ENCODE data around the gene CES5A.

The CES5A gene

DNA sequence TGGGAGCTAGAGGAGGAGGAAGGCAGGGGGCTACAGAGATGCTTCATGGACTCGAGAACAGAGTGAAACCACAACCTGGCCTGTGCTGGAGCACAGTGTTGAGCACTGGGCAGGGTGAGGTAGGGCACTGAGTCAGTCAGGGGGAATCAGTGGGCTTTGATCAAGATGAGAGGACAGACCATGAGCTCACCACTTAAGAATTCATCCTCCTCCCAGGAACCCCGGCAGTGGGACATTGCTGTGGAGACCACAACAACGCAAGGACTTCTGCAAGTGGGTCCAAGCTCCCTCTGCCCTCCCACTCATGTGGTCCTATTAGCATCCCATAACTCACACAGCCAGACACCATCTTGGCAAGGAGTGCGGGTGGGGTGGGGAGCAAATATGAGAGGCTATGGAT, 1.7 kb upstream of the CES5A start:
- 67% methylated on average over 1 of the region's 4 CpGs for WGBS (ENCODE audit: insufficient coverage)
- Histone ChIP-seq H3K9me3 (ENCODE audit: control extremely low read depth in 1 of 5, control insufficient read depth in 4 of 5, insufficient read depth in 2 of 5, low read depth in 1 of 5, low read length in 4 of 5) (no peaks in the 10 kb centered on the region), H3K4me1 (ENCODE audit: control extremely low read depth in 1 of 4, control insufficient read depth in 4 of 4, insufficient read depth in 4 of 4, low read length in 3 of 4) (no peaks in the 10 kb centered on the region), H3K36me3 (ENCODE audit: control insufficient read depth in 4 of 4, insufficient read depth in 4 of 4, low read length in 3 of 4) (no peaks in the 10 kb centered on the region), H3K27me3 (replicated peaks in 2 of 5; ENCODE audit: control insufficient read depth in 4 of 5, insufficient read depth in 5 of 5, low read length in 4 of 5) (peaks cover 0 to 14% (median 0%) of the 10 kb centered on the region in 5 experiments), H3K4me3 (ENCODE audit: control insufficient read depth in 1 of 7, extremely low read depth in 1 of 7, insufficient read depth in 4 of 7, low read depth in 2 of 7, low read length in 6 of 7) (no peak overlapping the region), H3K27ac (ENCODE audit: insufficient read depth in 1 of 2, low read depth in 1 of 2, low read length in 2 of 2, poor library complexity in 1 of 2, severe bottlenecking in 2 of 2) (no peak overlapping the region)
- CTCF ChIA-PET = no interaction called here
- no peak for DNase-seq
- POLR2A ChIA-PET = no interaction called here

DNA sequence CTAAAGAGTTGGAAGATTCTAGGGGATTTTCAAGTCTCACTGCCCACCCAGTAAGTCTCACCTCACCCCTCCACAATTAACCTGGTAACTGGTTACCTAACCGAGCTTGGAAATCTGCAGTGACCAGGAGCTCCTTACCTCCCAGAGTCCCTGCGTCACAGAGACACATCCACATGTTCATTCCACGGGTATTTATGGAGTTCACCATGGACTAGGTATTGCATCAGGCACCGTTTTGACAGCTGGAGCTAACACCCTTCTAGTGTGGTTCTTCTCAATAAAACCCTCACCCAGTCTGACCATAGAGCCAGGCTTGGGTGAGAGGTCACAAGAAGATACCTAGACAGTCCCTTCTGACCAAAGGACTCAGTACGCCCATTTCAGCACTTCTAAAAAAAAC, 2.1 kb downstream of the CES5A start:
- Histone ChIP-seq H3K4me3 (ENCODE audit: control insufficient read depth in 1 of 7, extremely low read depth in 1 of 7, insufficient read depth in 4 of 7, low read depth in 2 of 7, low read length in 6 of 7) (no peak overlapping the region), H3K9me3 (ENCODE audit: control extremely low read depth in 1 of 5, control insufficient read depth in 4 of 5, insufficient read depth in 2 of 5, low read depth in 1 of 5, low read length in 4 of 5) (no peaks in the 10 kb centered on the region), H3K27ac (ENCODE audit: insufficient read depth in 1 of 2, low read depth in 1 of 2, low read length in 2 of 2, poor library complexity in 1 of 2, severe bottlenecking in 2 of 2) (no peak overlapping the region), H3K36me3 (ENCODE audit: control insufficient read depth in 4 of 4, insufficient read depth in 4 of 4, low read length in 3 of 4) (no peaks in the 10 kb centered on the region), H3K27me3 (replicated peaks in 2 of 5; ENCODE audit: control insufficient read depth in 4 of 5, insufficient read depth in 5 of 5, low read length in 4 of 5) (peaks cover 0 to 14% (median 3%) of the 10 kb centered on the region in 5 experiments), H3K4me1 (ENCODE audit: control extremely low read depth in 1 of 4, control insufficient read depth in 4 of 4, insufficient read depth in 4 of 4, low read length in 3 of 4) (no peaks in the 10 kb centered on the region)
- WGBS (ENCODE audit: insufficient coverage) = 98% methylated on average over 5 of the region's 5 CpGs
- POLR2A ChIA-PET = no interaction called here
- DNase-seq = no peak
- CTCF ChIA-PET = no interaction called here

DNA sequence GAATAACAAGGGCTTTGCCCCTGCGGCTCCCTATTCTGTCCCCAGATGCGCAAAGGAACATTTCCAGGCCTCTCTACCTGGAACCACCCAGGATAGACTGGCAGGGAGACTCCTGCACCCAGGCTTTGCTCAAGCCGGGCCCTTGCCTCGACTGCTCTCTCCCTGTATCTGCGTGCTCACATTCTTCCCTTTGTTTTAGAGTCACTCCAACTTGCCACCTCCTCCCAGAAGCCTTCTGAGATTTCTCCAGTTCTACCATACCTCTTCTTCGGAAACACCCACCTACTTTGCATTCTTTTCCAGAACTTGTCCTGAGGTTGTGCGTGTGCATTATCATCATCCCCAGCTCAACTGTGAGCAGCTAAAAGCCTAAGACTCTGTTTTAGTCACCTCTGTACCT, 3.0 kb downstream of the CES5A start:
- H3K27ac ChIP-seq (ENCODE audit: insufficient read depth in 1 of 2, low read depth in 1 of 2, low read length in 2 of 2, poor library complexity in 1 of 2, severe bottlenecking in 2 of 2) = no peak overlapping the region
- 88% methylated on average over 7 of the region's 7 CpGs for WGBS (ENCODE audit: insufficient coverage)
- no peaks in the 10 kb centered on the region for H3K4me1 ChIP-seq (ENCODE audit: control extremely low read depth in 1 of 4, control insufficient read depth in 4 of 4, insufficient read depth in 4 of 4, low read length in 3 of 4)
- no peak for DNase-seq
- CTCF ChIA-PET = interaction anchor here (0.8 kb wide), 1 partner anchor 10 kb away, joined by 3 read pairs; no protein-coding TSS in a partner anchor
- H3K27me3 ChIP-seq (replicated peaks in 2 of 5; ENCODE audit: control insufficient read depth in 4 of 5, insufficient read depth in 5 of 5, low read length in 4 of 5) = peaks cover 0 to 14% (median 3%) of the 10 kb centered on the region in 5 experiments
- H3K4me3 ChIP-seq (ENCODE audit: control insufficient read depth in 1 of 7, extremely low read depth in 1 of 7, insufficient read depth in 4 of 7, low read depth in 2 of 7, low read length in 6 of 7) = no peak overlapping the region
- POLR2A ChIA-PET = no interaction called here
- no peaks in the 10 kb centered on the region for H3K9me3 ChIP-seq (ENCODE audit: control extremely low read depth in 1 of 5, control insufficient read depth in 4 of 5, insufficient read depth in 2 of 5, low read depth in 1 of 5, low read length in 4 of 5)
- no peaks in the 10 kb centered on the region for H3K36me3 ChIP-seq (ENCODE audit: control insufficient read depth in 4 of 4, insufficient read depth in 4 of 4, low read length in 3 of 4)

DNA sequence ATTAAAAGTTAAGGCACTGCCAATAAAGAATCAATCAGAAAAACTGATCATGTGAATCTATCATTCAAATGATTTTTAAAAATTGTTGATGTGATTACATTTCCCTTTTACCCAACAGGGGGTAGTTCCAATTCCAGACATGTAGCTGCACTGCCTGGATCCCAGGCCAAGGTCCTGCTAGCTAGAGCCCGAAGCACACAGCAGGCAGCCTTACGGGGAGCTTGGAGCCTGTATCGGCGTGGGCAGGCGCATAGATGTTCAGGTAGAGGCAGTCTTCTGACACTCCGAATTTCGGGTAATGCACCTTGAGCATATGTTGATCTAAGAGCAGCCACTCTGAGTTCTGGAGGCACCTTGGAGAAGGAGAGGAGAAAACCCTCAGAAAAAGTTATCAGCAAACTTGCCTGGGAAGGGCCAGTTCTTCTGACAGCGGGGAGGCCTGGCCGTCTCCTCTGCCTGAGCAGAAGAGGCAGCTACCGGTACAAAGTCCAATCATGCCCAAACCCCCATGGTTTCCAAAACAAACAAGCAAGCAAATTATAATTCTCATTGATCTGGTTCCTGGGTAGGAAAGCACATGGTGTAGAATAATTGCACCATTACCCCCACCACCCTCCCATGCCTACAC, 3.6 kb downstream of the CES5A start:
- Histone ChIP-seq H3K4me3 (ENCODE audit: control insufficient read depth in 1 of 7, extremely low read depth in 1 of 7, insufficient read depth in 4 of 7, low read depth in 2 of 7, low read length in 6 of 7) (no peak overlapping the region), H3K27ac (ENCODE audit: insufficient read depth in 1 of 2, low read depth in 1 of 2, low read length in 2 of 2, poor library complexity in 1 of 2, severe bottlenecking in 2 of 2) (no peak overlapping the region), H3K4me1 (ENCODE audit: control extremely low read depth in 1 of 4, control insufficient read depth in 4 of 4, insufficient read depth in 4 of 4, low read length in 3 of 4) (no peaks in the 10 kb centered on the region), H3K27me3 (replicated peaks in 2 of 5; ENCODE audit: control insufficient read depth in 4 of 5, insufficient read depth in 5 of 5, low read length in 4 of 5) (peaks cover 0 to 10% (median 3%) of the 10 kb centered on the region in 5 experiments), H3K36me3 (ENCODE audit: control insufficient read depth in 4 of 4, insufficient read depth in 4 of 4, low read length in 3 of 4) (no peaks in the 10 kb centered on the region), H3K9me3 (ENCODE audit: control extremely low read depth in 1 of 5, control insufficient read depth in 4 of 5, insufficient read depth in 2 of 5, low read depth in 1 of 5, low read length in 4 of 5) (no peaks in the 10 kb centered on the region)
- ChIA-PET POLR2A (no interaction called here), CTCF (no interaction called here)
- no peak for DNase-seq
- WGBS (ENCODE audit: insufficient coverage) = 97% methylated on average over 8 of the region's 10 CpGs

DNA sequence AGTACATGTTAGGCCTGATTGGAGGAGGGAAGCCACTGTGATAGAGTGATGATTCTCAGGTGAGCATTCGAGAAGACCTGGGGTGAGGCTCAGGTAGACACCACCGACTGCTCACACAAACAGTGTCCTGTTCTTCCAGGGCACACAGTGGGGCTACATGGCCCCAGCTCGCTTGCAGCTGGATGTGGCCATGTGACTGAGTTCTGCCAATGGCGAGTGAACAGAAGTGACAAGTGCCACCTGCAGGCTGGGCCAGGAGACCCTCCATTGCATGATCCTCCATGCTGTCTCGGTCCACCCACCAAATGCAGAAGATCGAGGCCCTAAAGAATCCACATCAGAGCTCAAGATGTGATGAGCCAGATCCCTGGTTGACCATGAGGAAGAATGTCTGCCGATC, 6.2 kb downstream of the CES5A start:
- Histone ChIP-seq H3K4me3 (ENCODE audit: control insufficient read depth in 1 of 7, extremely low read depth in 1 of 7, insufficient read depth in 4 of 7, low read depth in 2 of 7, low read length in 6 of 7) (no peak overlapping the region), H3K36me3 (ENCODE audit: control insufficient read depth in 4 of 4, insufficient read depth in 4 of 4, low read length in 3 of 4) (no peaks in the 10 kb centered on the region), H3K9me3 (ENCODE audit: control extremely low read depth in 1 of 5, control insufficient read depth in 4 of 5, insufficient read depth in 2 of 5, low read depth in 1 of 5, low read length in 4 of 5) (no peaks in the 10 kb centered on the region), H3K27ac (ENCODE audit: insufficient read depth in 1 of 2, low read depth in 1 of 2, low read length in 2 of 2, poor library complexity in 1 of 2, severe bottlenecking in 2 of 2) (no peak overlapping the region), H3K27me3 (replicated peaks in 2 of 5; ENCODE audit: control insufficient read depth in 4 of 5, insufficient read depth in 5 of 5, low read length in 4 of 5) (peaks cover 0 to 5% (median 2%) of the 10 kb centered on the region in 5 experiments), H3K4me1 (ENCODE audit: control extremely low read depth in 1 of 4, control insufficient read depth in 4 of 4, insufficient read depth in 4 of 4, low read length in 3 of 4) (no peaks in the 10 kb centered on the region)
- DNase-seq = no peak
- ChIA-PET POLR2A (no interaction called here), CTCF (no interaction called here)
- WGBS (ENCODE audit: insufficient coverage) = 100% methylated on average over 7 of the region's 7 CpGs

DNA sequence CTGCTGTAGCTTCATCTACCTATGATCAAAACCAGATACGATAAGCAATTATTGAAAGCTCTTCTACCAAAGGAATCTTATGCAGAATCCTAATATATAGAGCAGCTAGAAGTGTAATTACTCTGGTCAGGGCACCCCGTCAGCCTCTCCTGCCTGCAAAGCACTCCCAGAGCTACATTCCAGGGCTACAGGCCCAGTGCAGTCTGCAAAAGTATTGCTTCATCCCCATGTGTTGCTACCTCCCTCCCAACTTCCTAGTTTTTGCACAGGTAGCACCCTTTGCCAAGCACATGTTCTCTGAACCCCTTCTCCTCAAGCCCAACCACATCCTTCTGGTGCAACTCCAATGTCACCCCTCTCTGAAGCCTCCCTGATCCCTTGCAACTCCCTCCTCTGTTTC, 7.0 kb downstream of the CES5A start:
- Histone ChIP-seq H3K4me1 (ENCODE audit: control extremely low read depth in 1 of 4, control insufficient read depth in 4 of 4, insufficient read depth in 4 of 4, low read length in 3 of 4) (no peaks in the 10 kb centered on the region), H3K4me3 (ENCODE audit: control insufficient read depth in 1 of 7, extremely low read depth in 1 of 7, insufficient read depth in 4 of 7, low read depth in 2 of 7, low read length in 6 of 7) (no peak overlapping the region), H3K27me3 (replicated peaks in 2 of 5; ENCODE audit: control insufficient read depth in 4 of 5, insufficient read depth in 5 of 5, low read length in 4 of 5) (peaks cover 0 to 3% (median 0%) of the 10 kb centered on the region in 5 experiments), H3K36me3 (ENCODE audit: control insufficient read depth in 4 of 4, insufficient read depth in 4 of 4, low read length in 3 of 4) (no peaks in the 10 kb centered on the region), H3K27ac (ENCODE audit: insufficient read depth in 1 of 2, low read depth in 1 of 2, low read length in 2 of 2, poor library complexity in 1 of 2, severe bottlenecking in 2 of 2) (no peak overlapping the region), H3K9me3 (ENCODE audit: control extremely low read depth in 1 of 5, control insufficient read depth in 4 of 5, insufficient read depth in 2 of 5, low read depth in 1 of 5, low read length in 4 of 5) (no peaks in the 10 kb centered on the region)
- no peak for DNase-seq
- ChIA-PET POLR2A (no interaction called here), CTCF (no interaction called here)
- WGBS (ENCODE audit: insufficient coverage) = 100% methylated on average over 2 of the region's 2 CpGs

DNA sequence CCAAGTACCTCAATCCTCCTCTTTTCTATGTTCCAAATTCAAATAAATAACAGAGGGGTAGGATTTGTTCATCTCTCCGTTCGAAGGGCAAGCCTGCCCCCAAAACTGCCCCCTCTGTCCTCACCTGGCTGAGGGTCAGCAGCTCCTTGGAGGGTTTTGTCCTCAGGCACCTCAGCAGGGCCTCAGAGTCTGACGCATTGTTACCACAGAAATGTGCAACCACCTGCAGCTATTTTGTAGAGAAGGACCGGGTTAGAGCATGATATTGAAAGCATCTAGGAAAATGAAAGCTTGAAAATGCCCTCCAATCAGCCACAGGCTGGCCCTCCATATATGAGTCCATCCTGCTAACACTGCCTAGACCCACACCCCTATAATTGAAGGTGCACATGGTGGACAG, 13.9 kb downstream of the CES5A start:
- ChIA-PET POLR2A (no interaction called here), CTCF (interaction anchor here (0.8 kb wide), 1 partner anchor 11 kb away, joined by 3 read pairs; no protein-coding TSS in a partner anchor)
- Histone ChIP-seq H3K27ac (ENCODE audit: insufficient read depth in 1 of 2, low read depth in 1 of 2, low read length in 2 of 2, poor library complexity in 1 of 2, severe bottlenecking in 2 of 2) (no peak overlapping the region), H3K4me1 (ENCODE audit: control extremely low read depth in 1 of 4, control insufficient read depth in 4 of 4, insufficient read depth in 4 of 4, low read length in 3 of 4) (no peaks in the 10 kb centered on the region), H3K9me3 (ENCODE audit: control extremely low read depth in 1 of 5, control insufficient read depth in 4 of 5, insufficient read depth in 2 of 5, low read depth in 1 of 5, low read length in 4 of 5) (no peaks in the 10 kb centered on the region), H3K4me3 (ENCODE audit: control insufficient read depth in 1 of 7, extremely low read depth in 1 of 7, insufficient read depth in 4 of 7, low read depth in 2 of 7, low read length in 6 of 7) (no peak overlapping the region), H3K27me3 (replicated peaks in 2 of 5; ENCODE audit: control insufficient read depth in 4 of 5, insufficient read depth in 5 of 5, low read length in 4 of 5) (no peaks in the 10 kb centered on the region), H3K36me3 (ENCODE audit: control insufficient read depth in 4 of 4, insufficient read depth in 4 of 4, low read length in 3 of 4) (no peaks in the 10 kb centered on the region)
- 89% methylated on average over 3 of the region's 4 CpGs for WGBS (ENCODE audit: insufficient coverage)
- DNase-seq = no peak
